IMR-90 (cell line): ENCODE data around the gene GSTM3. TPM values are rescaled to one million over a fixed set of nuclear protein-coding genes. Genes with fewer than 3 reads are reported as not detected.
A peak's percentile ranks its signal among the peaks of the same experiment; 100 is the strongest.

Experiments
- ATAC-seq: fragments of 200-7000 bp; cut with Tn5 transposase; 2 replicates; pipeline ENCODE4 v1.9.1; 2020; ENCODE audit warnings: low read depth, mild to moderate bottlenecking, moderate library complexity
- BruUV-seq: library from RNA; stranded (reverse); fragments of 400-500 nt; replicated peaks from 2 replicates; lab custom pipeline; 2021; lab: Mats Ljungman, UMichigan
- CTCF ChIA-PET: fragments of 300-600 bp; formaldehyde crosslinking; extraction: SDS; loops from one replicate; lab custom pipeline; 2021; ENCODE audit warnings: antibody characterized with exemption; lab: Yijun Ruan, JAX
- POLR2A ChIA-PET: fragments of 300-600 bp; sonication (Branson Sonifier 250); formaldehyde crosslinking; loops from one replicate; lab custom pipeline; 2022; ENCODE audit warnings: antibody characterized with exemption; ENCODE audit not compliant: unreplicated experiment; lab: Charles Lee
- DNase-seq: peaks from one replicate; pipeline ENCODE4 v3.0.0; 2013
- H2AFZ ChIP-seq: replicated peaks from 2 replicates; pipeline ENCODE3; 2013; ENCODE audit warnings: low read length, mild to moderate bottlenecking; ENCODE audit not compliant: poor library complexity
- H2AK5ac ChIP-seq: 2 replicates; pipeline ENCODE4 v1.6.1; 2013; ENCODE audit warnings: low read depth, low read length, inconsistent platforms
- H2AK9ac ChIP-seq: replicated peaks from 2 replicates; pipeline ENCODE3; 2013; ENCODE audit warnings: mild to moderate bottlenecking, low read depth, low read length, moderate library complexity; ENCODE audit not compliant: poor library complexity
- H2BK120ac ChIP-seq: 2 replicates; pipeline ENCODE4 v1.6.1; 2013; ENCODE audit warnings: low read depth, low read length, inconsistent platforms
- H2BK15ac ChIP-seq: 3 replicates; pipeline ENCODE4 v1.6.1; 2013; ENCODE audit warnings: low read depth, low read length, inconsistent platforms
- H2BK20ac ChIP-seq: 2 replicates; pipeline ENCODE4 v1.6.1; 2013; ENCODE audit warnings: low read depth, mild to moderate bottlenecking, inconsistent platforms, low read length, moderate library complexity
- H2BK5ac ChIP-seq: 2 replicates; pipeline ENCODE4 v1.6.1; 2013; ENCODE audit warnings: mild to moderate bottlenecking, low read depth, low read length, inconsistent platforms; ENCODE audit not compliant: poor library complexity, severe bottlenecking
- H3K14ac ChIP-seq: replicated peaks from 2 replicates; pipeline ENCODE4 v1.6.1; 2013; ENCODE audit warnings: low read depth, low read length, inconsistent platforms
- H3K18ac ChIP-seq: 2 replicates; pipeline ENCODE4 v1.6.1; 2013; ENCODE audit warnings: low read depth, low read length, control low read depth
- H3K23ac ChIP-seq: 2 replicates; pipeline ENCODE4 v1.6.1; 2013; ENCODE audit warnings: low read depth, low read length, inconsistent platforms
- H3K27ac ChIP-seq: 2 replicates; pipeline ENCODE4 v1.5.1; 2013; ENCODE audit warnings: mild to moderate bottlenecking, control low read depth, low read length; ENCODE audit not compliant: insufficient read depth
- H3K27me3 ChIP-seq: 2 replicates; pipeline ENCODE4 v1.6.1; 2013; ENCODE audit warnings: low read length; ENCODE audit not compliant: control insufficient read depth, insufficient read depth
- H3K36me3 ChIP-seq: 2 replicates; pipeline ENCODE4 v1.6.1; 2013; ENCODE audit warnings: low read length, mixed read lengths; ENCODE audit not compliant: control insufficient read depth, insufficient read depth
- H3K4ac ChIP-seq: 2 replicates; pipeline ENCODE4 v1.6.1; 2013; ENCODE audit warnings: low read depth, low read length, inconsistent platforms
- H3K4me1 ChIP-seq: 2 replicates; pipeline ENCODE4 v1.6.1; 2013; ENCODE audit warnings: low read length, mixed read lengths; ENCODE audit not compliant: control insufficient read depth, insufficient read depth
- H3K4me2 ChIP-seq: 2 replicates; pipeline ENCODE4 v1.6.1; 2013; ENCODE audit warnings: low read depth, mild to moderate bottlenecking, control low read depth, low read length, moderate library complexity
- H3K4me3 ChIP-seq: 2 replicates; pipeline ENCODE4 v1.5.1; 2013; ENCODE audit warnings: low read depth, mild to moderate bottlenecking, control low read depth, low read length, moderate library complexity; ENCODE audit not compliant: insufficient read depth
- H3K56ac ChIP-seq: 2 replicates; pipeline ENCODE4 v1.6.1; 2013; ENCODE audit warnings: low read length, inconsistent platforms; ENCODE audit not compliant: insufficient read depth; ENCODE audit errors: extremely low read depth
- H3K79me1 ChIP-seq, 2 experiments: 2 replicates each; pipeline ENCODE4 v1.6.1; 2013; ENCODE audit warnings: low read length in 2 of 2, inconsistent platforms in 1 of 2, low read depth in 1 of 2
- H3K9ac ChIP-seq: 2 replicates; pipeline ENCODE4 v1.6.1; 2013; ENCODE audit warnings: low read depth, low read length, control low read depth
- H3K9me1 ChIP-seq: 2 replicates; pipeline ENCODE4 v1.6.1; 2013; ENCODE audit warnings: low read length, inconsistent platforms; ENCODE audit not compliant: insufficient read depth
- H3K9me3 ChIP-seq: 2 replicates; pipeline ENCODE4 v1.6.1; 2013; ENCODE audit warnings: low read length; ENCODE audit not compliant: control insufficient read depth, insufficient read depth
- H4K20me1 ChIP-seq: 2 replicates; pipeline ENCODE4 v1.6.1; 2013; ENCODE audit warnings: low read length, inconsistent platforms; ENCODE audit not compliant: insufficient read depth
- H4K5ac ChIP-seq: 2 replicates; pipeline ENCODE4 v1.6.1; 2013; ENCODE audit warnings: mild to moderate bottlenecking, low read depth, low read length, control low read depth
- H4K8ac ChIP-seq, 2 experiments: 2 replicates each; pipeline ENCODE4 v1.6.1; 2013; ENCODE audit warnings: low read depth in 2 of 2, low read length in 2 of 2, control low read depth in 1 of 2, inconsistent platforms in 1 of 2
- H4K91ac ChIP-seq: 2 replicates; pipeline ENCODE4 v1.6.1; 2013; ENCODE audit warnings: low read depth, low read length, inconsistent platforms; ENCODE audit not compliant: insufficient read depth
- BHLHE40 ChIP-seq: fragments of 150-350 bp; IDR thresholded peaks from 2 replicates; pipeline ENCODE4 v1.6.1; 2016; ENCODE audit warnings: mild to moderate bottlenecking, low read depth, low read length
- FOS ChIP-seq: fragments of 150-350 bp; IDR thresholded peaks from 2 replicates; pipeline ENCODE4 v1.6.1; 2016; ENCODE audit warnings: low read depth, low read length
- RCOR1 ChIP-seq: IDR thresholded peaks from 2 replicates; pipeline ENCODE4 v1.6.1; 2012; ENCODE audit warnings: mild to moderate bottlenecking, low read length, improper control_type of control experiment; ENCODE audit not compliant: insufficient replicate concordance
- WGBS, 2 experiments: methylation state at CpG; one replicate each; pipeline versions ENCODE4 v1.1.5 to v1.1.7; 2013; ENCODE audit warnings: missing lambda C conversion rate in 2 of 2; ENCODE audit not compliant: insufficient read length in 1 of 2; ENCODE audit errors: extremely low coverage in 2 of 2; 5-methylcytosine and 5-hydroxymethylcytosine counted together
- dilution Hi-C: fragments of 300-500 bp; cut with HindIII; formaldehyde crosslinking; loops from one replicate; pipeline ENCODE4 v1.14.3; 2018; ENCODE audit warnings: low sequenced_read_pairs; ENCODE audit not compliant: unreplicated experiment
- in situ Hi-C: fragments of 300-500 bp; cut with MboI; formaldehyde crosslinking; loops from 3 replicates; pipeline ENCODE4 v1.14.3; 2019; ENCODE audit warnings: low sequenced_read_pairs, inconsistent platforms, mixed read lengths
- intact Hi-C: fragments of 100-400 bp; cut with micrococcal nuclease; formaldehyde crosslinking; loops from 2 replicates; pipeline ENCODE4 v1.10.0; 2022
- polyA plus RNA-seq, 3 experiments: library from polyadenylated mRNA; depleted of rRNA; stranded (reverse); fragments of >200 nt; gene quantifications; 2 replicates each; pipeline ENCODE4 v1.2.3, GENCODE V29; 2012; ENCODE audit warnings: low replicate concordance in 1 of 3
- total RNA-seq: library from RNA; depleted of rRNA; stranded (reverse); fragments of >200 nt; gene quantifications from 2 replicates; pipeline ENCODE4 v1.2.3, GENCODE V29; 2012
- TF ChIP-seq, protein P1 (sequence below): fragments of 150-350 bp; IDR thresholded peaks from 2 replicates; pipeline ENCODE4 v1.6.1; 2017; ENCODE audit warnings: mild to moderate bottlenecking, antibody characterized with exemption, low read length, low read depth

Gene GSTM3
- total and polyA plus RNA-seq, 2 of the 4 experiments (the other 2 are of a cell fraction): 102 to 131 TPM

- H3K4me1 ChIP-seq: peaks cover 36% of the 10 kb centered on the region
- no peak overlapping the region for H3K9ac ChIP-seq
- no peak overlapping the region for H3K18ac ChIP-seq
- H3K14ac ChIP-seq: no peak overlapping the region
- no peak overlapping the region for H4K8ac ChIP-seq
- no peaks in the 10 kb centered on the region for H3K27me3 ChIP-seq
- ChIA-PET POLR2A (no interaction called here), CTCF (interaction anchor here (2.2 kb wide), 1 partner anchor 197 kb away, joined by 10 read pairs; the partner anchor contains the start of gene AHCYL1)
- peaks cover 25% of the 10 kb centered on the region for H3K9me1 ChIP-seq
- DNase-seq (peak; percentile 50), ATAC-seq (0 out of 2 replicates have a peak, but pooled peaks have one; percentile 9)
- H3K4ac ChIP-seq: peak overlapping the region; percentile 51
- H3K9me3 ChIP-seq: no peaks in the 10 kb centered on the region
- H2AK5ac ChIP-seq: peak overlapping the region; percentile 74
- intact Hi-C loops: no loop called here
- H2BK5ac ChIP-seq: no peak overlapping the region
- H4K91ac ChIP-seq: 0 out of 2 replicates have a peak overlapping the region, but pooled peaks have one; percentile 52
- no peak overlapping the region for H3K27ac ChIP-seq
- BruUV-seq: no TSS peak
- no CpG with 5 or more reads among the region's 9 CpGs for WGBS, 2 experiments
- no peaks in the 10 kb centered on the region for H3K79me1 ChIP-seq
- no peak overlapping the region for H3K4me3 ChIP-seq
- TF ChIP-seq, protein P1, sequence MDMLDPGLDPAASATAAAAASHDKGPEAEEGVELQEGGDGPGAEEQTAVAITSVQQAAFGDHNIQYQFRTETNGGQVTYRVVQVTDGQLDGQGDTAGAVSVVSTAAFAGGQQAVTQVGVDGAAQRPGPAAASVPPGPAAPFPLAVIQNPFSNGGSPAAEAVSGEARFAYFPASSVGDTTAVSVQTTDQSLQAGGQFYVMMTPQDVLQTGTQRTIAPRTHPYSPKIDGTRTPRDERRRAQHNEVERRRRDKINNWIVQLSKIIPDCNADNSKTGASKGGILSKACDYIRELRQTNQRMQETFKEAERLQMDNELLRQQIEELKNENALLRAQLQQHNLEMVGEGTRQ: no peak
- TF ChIP-seq RCOR1: peak; percentile 27
- TF ChIP-seq BHLHE40: no peak
- peak; percentile 47; the same call in 1 of the 2 replicates for TF ChIP-seq FOS
- H2AFZ ChIP-seq: no peak overlapping the region
- no peaks in the 10 kb centered on the region for H4K20me1 ChIP-seq
- no peak overlapping the region for H3K4me2 ChIP-seq
- H2BK15ac ChIP-seq: no peak overlapping the region
- no peaks in the 10 kb centered on the region for H3K36me3 ChIP-seq
- H2AK9ac ChIP-seq: peak overlapping the region; percentile 18
- H2BK120ac ChIP-seq: peak overlapping the region; percentile 47
- no peak overlapping the region for H3K23ac ChIP-seq
- in situ Hi-C loops: loop anchor here (25.0 kb wide), 1 partner anchor 125 kb away; the partner anchor contains the start of gene CSF1
- dilution Hi-C loops: no loop called here
- peak overlapping the region; percentile 61 for H2BK20ac ChIP-seq
- no peak overlapping the region for H3K56ac ChIP-seq
- no peak overlapping the region for H4K5ac ChIP-seq
These were observed 46.5 kb upstream of the GSTM3 start for GRCh38 chr1:109787211-109787844.
